Neuron (in vitro differentiated cells): Measurements from ENCODE around the gene PRLR.

Experiments
- H2AFZ ChIP-seq: one replicate; pipeline ENCODE4 v1.6.1; 2013; ENCODE audit warnings: low read depth, mild to moderate bottlenecking, inconsistent platforms, low read length, moderate library complexity
- H3K27me3 ChIP-seq: one replicate; pipeline ENCODE4 v1.6.1; 2013; ENCODE audit warnings: low read length; ENCODE audit not compliant: insufficient read depth
- H3K36me3 ChIP-seq: one replicate; pipeline ENCODE4 v1.6.1; 2013; ENCODE audit warnings: low read length; ENCODE audit not compliant: insufficient read depth
- H3K4me1 ChIP-seq: one replicate; pipeline ENCODE4 v1.6.1; 2013; ENCODE audit warnings: low read length; ENCODE audit not compliant: insufficient read depth
- H3K4me3 ChIP-seq: 2 replicates; pipeline ENCODE4 v1.5.1; 2013; ENCODE audit warnings: mild to moderate bottlenecking, low read length, moderate library complexity
- H3K9me3 ChIP-seq: one replicate; pipeline ENCODE4 v1.6.1; 2013; ENCODE audit warnings: low read length

PRLR gene

DNA sequence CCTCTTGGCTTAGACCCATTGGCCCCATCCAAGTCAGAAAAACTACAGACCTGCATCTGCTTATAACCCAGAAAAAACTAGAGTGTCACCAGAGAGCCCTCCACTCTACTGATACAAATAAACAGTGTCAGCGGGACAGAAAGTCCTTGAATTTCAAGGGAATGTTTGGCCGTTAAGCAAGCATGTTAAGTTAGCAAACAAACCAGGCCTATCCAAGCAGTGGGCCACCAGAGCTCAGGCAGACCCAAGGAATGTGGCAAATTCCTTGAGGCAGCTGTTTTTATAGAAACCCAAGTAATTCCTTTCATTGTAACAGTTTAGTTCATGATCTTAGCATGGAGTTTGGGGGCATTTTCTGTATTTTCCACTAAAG lies 70.9 kb downstream of the PRLR start:
- H3K9me3 ChIP-seq, result no peaks in the 10 kb centered on the region
- H2AFZ ChIP-seq, result no peak overlapping the region
- no peaks in the 10 kb centered on the region for H3K36me3 ChIP-seq
- no peaks in the 10 kb centered on the region for H3K27me3 ChIP-seq
- no peak overlapping the region for H3K4me3 ChIP-seq
- H3K4me1 ChIP-seq, result no peaks in the 10 kb centered on the region

DNA sequence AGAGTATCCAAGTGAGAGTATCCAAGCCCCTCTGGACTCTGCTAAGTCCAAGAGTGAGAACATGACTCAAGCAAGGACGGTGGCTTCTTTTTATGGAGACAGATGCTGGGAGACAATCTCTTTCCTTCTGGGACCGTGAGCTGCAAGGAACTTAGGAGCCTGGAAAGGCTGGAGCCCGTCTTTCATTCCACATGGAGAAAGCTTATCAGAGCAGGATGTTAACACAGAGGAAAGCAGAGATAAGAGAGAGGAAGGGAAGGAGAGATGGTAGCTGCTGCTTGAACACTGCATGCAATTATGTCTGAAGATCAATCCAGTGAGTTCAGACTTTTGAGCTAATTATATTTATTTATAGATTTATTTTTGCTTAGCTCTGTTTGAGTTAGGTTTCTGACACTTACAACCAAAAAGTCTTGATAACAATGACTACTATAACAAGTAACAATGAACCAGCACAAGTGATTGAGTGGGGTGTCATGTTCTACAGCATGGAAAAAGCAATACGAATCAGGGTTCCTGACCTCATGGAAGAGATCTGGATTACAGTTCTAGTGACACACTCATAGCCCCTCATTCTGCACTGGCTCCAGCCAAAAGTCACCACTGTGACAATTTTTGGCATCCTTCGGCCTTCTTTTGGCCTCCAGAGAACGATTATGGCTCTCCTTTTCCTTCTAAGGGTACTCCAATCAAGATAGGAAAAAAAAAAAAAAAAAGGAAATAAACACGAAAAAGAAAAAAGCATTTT lies 71.5 kb downstream of the PRLR start:
- Histone ChIP-seq H3K36me3 (no peaks in the 10 kb centered on the region), H3K9me3 (no peaks in the 10 kb centered on the region), H3K4me1 (no peaks in the 10 kb centered on the region), H3K27me3 (no peaks in the 10 kb centered on the region), H2AFZ (no peak overlapping the region), H3K4me3 (no peak overlapping the region)

DNA sequence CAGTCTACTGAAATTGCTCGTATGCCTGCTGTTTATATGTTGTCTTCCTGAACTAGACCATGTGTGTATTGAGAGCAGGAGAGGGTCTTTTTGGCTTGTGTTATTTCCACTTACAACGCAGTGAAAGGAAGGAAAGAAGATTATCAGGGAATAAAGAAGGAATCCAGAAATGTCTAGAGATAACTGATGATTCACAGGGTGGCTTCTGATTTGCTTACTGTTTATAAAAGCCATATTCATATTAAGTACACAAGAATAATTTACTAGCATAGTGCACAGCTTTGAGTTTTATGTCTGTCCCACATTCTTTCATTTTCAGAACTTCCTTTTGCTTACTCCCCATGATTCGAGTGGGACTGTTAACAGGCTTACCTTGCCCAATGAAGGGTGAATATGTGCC lies 72.1 kb downstream of the PRLR start:
- no peaks in the 10 kb centered on the region for H3K36me3 ChIP-seq
- no peaks in the 10 kb centered on the region for H3K27me3 ChIP-seq
- H2AFZ ChIP-seq, result no peak overlapping the region
- H3K9me3 ChIP-seq, result no peaks in the 10 kb centered on the region
- H3K4me1 ChIP-seq, result no peaks in the 10 kb centered on the region
- H3K4me3 ChIP-seq, result no peak overlapping the region

DNA sequence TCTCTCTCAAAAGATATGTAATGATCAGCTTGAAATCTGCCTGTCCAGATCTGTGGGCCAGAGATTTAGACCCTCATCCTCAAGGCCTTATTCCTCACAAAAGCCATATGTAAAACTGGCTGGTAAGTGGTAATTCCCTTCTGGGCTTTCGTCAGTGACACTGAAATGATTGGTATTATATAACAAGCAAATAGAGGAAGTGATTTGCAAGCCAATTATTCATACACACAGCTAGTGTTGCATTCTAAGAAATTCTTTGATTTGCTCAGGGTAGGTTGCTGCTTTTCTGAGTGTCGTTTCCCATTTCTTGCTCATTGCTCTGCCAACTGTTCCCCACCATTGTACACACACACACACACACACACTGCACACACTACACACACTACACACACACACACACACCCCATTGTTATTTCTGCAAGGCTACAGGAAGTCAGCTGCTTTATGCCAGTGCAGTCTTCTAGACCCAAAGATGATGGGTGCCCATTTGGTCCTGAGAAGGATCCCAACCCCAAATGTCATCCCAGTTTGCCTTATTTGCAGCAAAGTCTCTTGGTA lies 76.8 kb downstream of the PRLR start:
- Histone ChIP-seq H3K4me3 (no peak overlapping the region), H3K27me3 (no peaks in the 10 kb centered on the region), H3K36me3 (no peaks in the 10 kb centered on the region), H3K4me1 (no peaks in the 10 kb centered on the region), H2AFZ (no peak overlapping the region), H3K9me3 (no peaks in the 10 kb centered on the region)

DNA sequence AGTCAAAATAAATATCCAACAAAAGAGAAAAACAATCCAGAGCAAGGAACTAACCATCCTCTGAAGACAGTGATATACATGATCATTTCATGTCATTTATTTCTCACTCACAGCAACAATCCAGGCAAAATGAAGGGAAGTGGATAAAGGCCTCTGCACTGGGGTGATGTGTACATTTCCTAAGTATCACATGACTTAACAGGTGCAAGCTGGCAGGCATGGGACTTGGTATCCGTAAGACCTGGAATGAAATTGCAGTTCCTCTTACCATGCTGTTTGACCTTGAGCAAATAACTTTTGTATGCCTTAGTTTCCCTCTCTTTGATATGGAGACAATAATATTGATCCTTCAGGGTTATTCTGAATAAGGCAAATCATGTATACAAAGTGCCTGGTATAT lies 77.6 kb downstream of the PRLR start:
- Histone ChIP-seq H3K27me3 (no peaks in the 10 kb centered on the region), H3K36me3 (no peaks in the 10 kb centered on the region)

DNA sequence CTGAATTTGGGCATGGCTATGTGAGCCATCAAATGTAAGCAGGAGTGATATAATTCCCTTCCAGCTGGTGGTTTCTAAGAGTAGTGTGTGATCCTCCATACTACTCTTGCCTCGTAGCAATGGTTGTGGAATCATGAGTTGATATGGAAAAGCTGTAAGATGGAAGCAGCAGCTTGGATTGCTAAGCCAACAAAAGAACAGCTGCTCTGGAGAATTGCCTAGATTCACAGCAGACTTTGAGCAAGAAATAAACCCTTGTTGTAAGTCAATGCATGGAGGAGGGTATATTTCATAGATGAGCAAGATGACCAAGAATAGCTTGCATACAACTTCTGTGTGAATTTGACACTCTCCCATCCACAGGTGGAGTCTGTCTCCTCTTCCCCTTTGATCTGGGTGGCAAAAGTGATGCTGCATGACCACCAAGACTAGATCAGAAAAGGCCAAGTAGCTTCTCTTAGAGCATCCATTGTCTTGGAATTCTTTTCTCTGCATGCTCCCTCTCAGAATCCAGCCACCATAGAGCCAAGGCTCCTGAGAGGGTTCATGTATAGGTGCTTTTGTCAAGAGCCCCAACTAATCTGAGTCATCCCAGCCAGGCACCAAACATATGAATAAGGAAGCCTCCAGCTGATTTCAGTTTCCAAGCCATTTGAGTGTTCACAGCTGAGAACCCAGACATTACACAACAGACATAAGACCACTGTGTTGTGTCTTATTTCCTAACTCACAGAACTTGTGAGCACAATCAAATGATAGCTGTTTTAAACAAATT lies 79.0 kb downstream of the PRLR start:
- no peaks in the 10 kb centered on the region for H3K9me3 ChIP-seq
- H2AFZ ChIP-seq, result no peak overlapping the region
- no peak overlapping the region for H3K4me3 ChIP-seq
- no peaks in the 10 kb centered on the region for H3K27me3 ChIP-seq
- H3K36me3 ChIP-seq, result no peaks in the 10 kb centered on the region
- peaks cover 2% of the 10 kb centered on the region for H3K4me1 ChIP-seq

More for the DNA sequence above, 77.6 kb downstream of the PRLR start:
- Histone ChIP-seq H3K4me1 (no peaks in the 10 kb centered on the region), H2AFZ (no peak overlapping the region), H3K4me3 (no peak overlapping the region), H3K9me3 (no peaks in the 10 kb centered on the region)

DNA sequence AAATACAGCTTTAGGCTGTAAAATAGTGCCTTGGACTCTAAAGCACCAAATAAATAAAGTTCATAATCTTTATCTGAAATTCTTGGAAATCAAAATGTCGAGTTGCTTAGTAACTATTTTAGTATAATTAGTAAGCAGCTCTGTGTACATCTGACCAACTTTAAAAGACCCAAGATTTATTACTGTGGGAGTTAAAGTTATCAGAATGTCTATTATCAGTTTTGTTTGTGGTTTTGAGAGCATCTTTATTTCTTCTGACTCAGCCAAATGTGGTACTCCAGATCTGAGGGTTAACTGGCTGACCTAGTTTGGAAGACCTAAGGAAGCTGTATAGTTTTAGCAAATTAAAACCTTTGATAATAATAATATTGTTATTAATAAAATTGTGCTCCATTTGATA lies 81.2 kb downstream of the PRLR start:
- Histone ChIP-seq H3K4me3 (no peak overlapping the region), H3K9me3 (no peaks in the 10 kb centered on the region), H3K4me1 (peaks cover 4% of the 10 kb centered on the region), H3K27me3 (no peaks in the 10 kb centered on the region), H3K36me3 (no peaks in the 10 kb centered on the region), H2AFZ (no peak overlapping the region)

DNA sequence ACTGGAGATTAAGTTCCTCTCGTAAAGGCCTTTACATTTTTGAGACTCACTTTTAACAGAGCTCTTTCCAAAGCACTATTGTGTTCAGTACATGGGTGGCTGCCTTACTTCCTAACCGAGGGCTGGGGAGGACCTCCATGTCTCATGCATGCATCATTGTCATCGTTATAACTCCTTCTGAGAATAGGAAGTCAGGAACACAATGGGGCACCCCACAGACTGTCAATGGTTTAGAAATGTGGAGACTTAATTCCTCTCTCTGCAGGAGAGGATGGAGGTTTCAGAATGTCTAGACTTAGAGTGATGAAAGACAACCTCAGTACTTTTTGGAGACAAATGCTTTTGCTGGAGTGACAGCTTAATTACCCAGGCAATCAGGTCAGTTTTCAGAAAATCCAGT lies 83.9 kb downstream of the PRLR start:
- H3K4me1 ChIP-seq, result peaks cover 4% of the 10 kb centered on the region
- H3K36me3 ChIP-seq, result no peaks in the 10 kb centered on the region
- no peak overlapping the region for H3K4me3 ChIP-seq
- no peaks in the 10 kb centered on the region for H3K9me3 ChIP-seq
- H3K27me3 ChIP-seq, result no peaks in the 10 kb centered on the region
- no peak overlapping the region for H2AFZ ChIP-seq

DNA sequence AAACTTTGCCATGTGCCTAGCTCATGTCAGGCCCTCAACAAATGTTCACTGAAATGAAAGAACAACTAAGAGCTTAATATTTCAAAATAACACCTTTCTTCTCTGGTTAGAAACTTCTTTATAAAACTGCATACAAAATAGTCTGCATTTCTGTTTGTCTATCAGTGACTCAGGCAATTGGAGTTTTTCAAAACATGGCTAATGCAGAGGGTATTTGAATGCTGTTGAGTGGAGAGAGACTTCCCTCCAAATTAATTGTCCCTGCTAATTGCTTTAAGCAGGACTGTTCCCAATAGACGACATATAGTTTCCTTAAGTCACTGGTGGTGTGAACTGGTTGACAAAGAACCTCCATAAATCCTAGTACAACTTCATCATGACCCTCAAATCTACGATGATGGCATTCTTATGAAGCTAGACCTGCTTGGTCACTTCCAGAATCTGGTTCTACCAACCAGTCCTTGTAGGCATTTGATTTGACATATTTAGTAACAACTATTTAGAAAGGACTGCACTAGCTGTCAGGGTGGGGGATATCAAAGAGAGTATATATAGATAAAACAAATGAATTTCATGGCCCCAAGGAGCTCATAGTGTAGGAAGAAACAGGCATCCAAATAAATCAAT lies 84.5 kb downstream of the PRLR start:
- Histone ChIP-seq H3K9me3 (no peaks in the 10 kb centered on the region), H3K4me3 (no peak overlapping the region), H3K4me1 (peaks cover 4% of the 10 kb centered on the region), H2AFZ (no peak overlapping the region), H3K27me3 (no peaks in the 10 kb centered on the region), H3K36me3 (no peaks in the 10 kb centered on the region)

DNA sequence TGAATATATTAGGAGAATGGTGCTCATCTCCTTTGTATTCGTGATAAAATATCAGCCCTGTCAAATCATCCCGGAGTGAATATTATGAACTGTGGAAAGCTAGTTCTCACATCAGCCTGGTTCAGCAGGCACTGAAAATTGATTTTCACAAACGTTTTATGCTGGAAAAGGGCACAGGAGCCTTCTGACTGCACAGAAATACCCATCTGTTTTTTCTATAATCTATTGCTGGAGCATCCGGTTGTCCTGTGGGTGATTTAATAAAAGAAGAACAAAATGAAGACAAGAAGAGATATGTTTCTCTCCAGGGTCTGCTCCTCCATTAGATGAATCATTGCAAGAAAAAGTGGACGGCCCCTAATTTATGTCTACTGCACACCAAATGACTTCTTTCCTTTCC lies 85.3 kb downstream of the PRLR start:
- H3K36me3 ChIP-seq, result no peaks in the 10 kb centered on the region
- H2AFZ ChIP-seq, result no peak overlapping the region
- no peaks in the 10 kb centered on the region for H3K9me3 ChIP-seq
- no peaks in the 10 kb centered on the region for H3K27me3 ChIP-seq
- peaks cover 4% of the 10 kb centered on the region for H3K4me1 ChIP-seq
- no peak overlapping the region for H3K4me3 ChIP-seq

DNA sequence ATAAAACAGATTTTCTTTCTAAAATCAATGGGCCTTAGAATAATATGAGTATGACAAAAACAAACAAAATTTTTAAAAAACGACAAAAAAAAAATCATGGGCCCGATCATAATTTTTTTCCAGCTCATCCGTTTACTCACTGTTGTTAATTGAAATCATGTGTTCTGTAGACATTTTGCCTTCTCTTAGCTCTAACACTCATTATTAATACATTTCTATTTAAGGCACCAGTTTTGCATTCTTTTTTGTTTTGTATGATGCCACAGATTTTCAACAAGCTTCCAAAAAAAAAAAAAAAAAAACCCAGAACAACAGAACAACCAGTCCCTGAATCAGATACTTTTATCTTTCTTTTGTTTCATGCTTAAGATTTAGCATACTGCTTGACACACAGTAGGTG lies 86.4 kb downstream of the PRLR start:
- Histone ChIP-seq H3K4me1 (peaks cover 4% of the 10 kb centered on the region), H3K36me3 (no peaks in the 10 kb centered on the region), H3K9me3 (no peaks in the 10 kb centered on the region), H3K27me3 (no peaks in the 10 kb centered on the region), H2AFZ (no peak overlapping the region), H3K4me3 (no peak overlapping the region)

DNA sequence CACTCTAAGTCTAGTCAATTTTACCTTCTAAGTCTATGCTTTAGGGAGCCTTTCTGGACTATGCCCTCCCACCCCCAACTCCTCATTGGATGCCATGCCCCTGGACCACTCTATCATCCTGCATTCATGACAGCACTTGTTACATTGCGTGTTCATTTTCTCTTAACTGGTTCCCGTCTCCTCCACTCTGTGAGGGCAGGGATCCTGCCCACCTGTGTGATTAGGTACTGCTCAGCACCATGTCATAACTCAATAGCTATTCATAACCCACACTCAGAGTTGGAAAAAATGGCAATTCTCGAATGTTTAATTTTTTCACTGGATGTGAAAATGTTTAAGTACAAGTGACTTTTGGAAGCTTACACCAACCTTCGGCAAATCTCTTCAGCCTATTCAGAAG lies 88.5 kb downstream of the PRLR start:
- peaks cover 4% of the 10 kb centered on the region for H3K4me1 ChIP-seq
- no peaks in the 10 kb centered on the region for H3K27me3 ChIP-seq
- no peak overlapping the region for H3K4me3 ChIP-seq
- H2AFZ ChIP-seq, result no peak overlapping the region
- H3K36me3 ChIP-seq, result no peaks in the 10 kb centered on the region
- no peaks in the 10 kb centered on the region for H3K9me3 ChIP-seq

DNA sequence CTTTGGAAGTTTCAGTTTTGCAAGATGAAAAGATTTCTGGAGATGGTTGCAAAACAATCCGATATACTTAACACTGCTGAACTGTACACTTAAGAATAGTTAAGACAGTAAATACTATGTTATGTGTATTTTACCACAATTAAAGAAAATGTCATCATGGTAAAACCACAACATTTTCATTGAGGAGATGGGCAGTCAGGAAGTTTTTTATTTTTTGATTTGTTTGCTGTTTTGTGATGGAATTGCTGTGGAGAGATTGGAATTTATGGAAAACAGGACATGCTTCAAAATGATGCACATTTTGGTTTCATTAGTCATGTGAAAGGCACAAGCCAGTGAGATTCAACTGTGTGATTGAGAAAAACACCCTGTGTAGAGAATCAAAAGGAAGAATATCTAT lies 92.1 kb downstream of the PRLR start:
- Histone ChIP-seq H3K27me3 (no peaks in the 10 kb centered on the region), H2AFZ (no peak overlapping the region), H3K36me3 (no peaks in the 10 kb centered on the region), H3K4me1 (no peaks in the 10 kb centered on the region), H3K9me3 (no peaks in the 10 kb centered on the region), H3K4me3 (no peak overlapping the region)
